K562 (cell line): Measurements from ENCODE around the gene SOCS3. TPM values are rescaled to one million over a fixed set of nuclear protein-coding genes. Genes with fewer than 3 reads are reported as not detected.

Source experiments
- ATAC-seq: fragments of 200-7000 bp; cut with Tn5 transposase; 3 replicates; pipeline ENCODE4 v1.9.1; 2020; ENCODE audit warnings: moderate library complexity
- BruUV-seq: library from RNA; stranded (reverse); fragments of 400-500 nt; replicated peaks from 2 replicates; lab custom pipeline; 2021; lab: Mats Ljungman, UMichigan
- CTCF ChIA-PET: fragments of 300-600 bp; formaldehyde crosslinking; extraction: SDS; loops from one replicate; lab custom pipeline; 2021; ENCODE audit warnings: low intra/inter-chr PET ratio; lab: Yijun Ruan, JAX
- POLR2A ChIA-PET: fragments of 300-600, 350-650 bp; sonication (Branson Sonifier 250); formaldehyde crosslinking; extraction: SDS; loops from one replicate; lab custom pipeline; 2021; ENCODE audit warnings: antibody characterized with exemption, inconsistent platforms; lab: Yijun Ruan, JAX
- DNase-seq, 4 experiments: peaks; one replicate each; pipeline versions ENCODE4 v3.0.0 to v3.0.0-alpha.2; 2011 to 2018; ENCODE audit warnings: low spot score in 3 of 4, mixed read lengths in 3 of 4; ENCODE audit errors: extremely low read depth in 1 of 4
- FAIRE-seq: peaks from 2 replicates; lab custom pipeline; 2011; peaks lifted over from hg19 to GRCh38; lab: Jason Lieb, UNC
- H2AFZ ChIP-seq: 2 replicates; pipeline ENCODE4 v1.6.0; 2011; ENCODE audit warnings: low read depth, low read length, control low read depth, inconsistent platforms
- H3K27ac ChIP-seq: fragments of 200-600 bp; 3 replicates; pipeline ENCODE4 v1.8.0; 2011; ENCODE audit warnings: low read depth, mild to moderate bottlenecking, control low read depth, inconsistent platforms, low read length, moderate library complexity, mixed read lengths; ENCODE audit errors: extremely low read depth
- H3K27me3 ChIP-seq, 2 experiments: fragments of 300-600 bp in 1 of 2; 2 replicates in 1 of 2; 3 replicates in 1 of 2; pipeline versions ENCODE4 v1.6.0 to v1.8.0; 2011; ENCODE audit warnings: inconsistent platforms in 2 of 2, low read length in 2 of 2, mild to moderate bottlenecking in 1 of 2, mixed read lengths in 1 of 2, moderate library complexity in 1 of 2; ENCODE audit not compliant: control insufficient read depth in 2 of 2, insufficient read depth in 2 of 2
- H3K36me3 ChIP-seq: fragments of 300-600 bp; 3 replicates; pipeline ENCODE4 v1.8.0; 2011; ENCODE audit warnings: mild to moderate bottlenecking, low read length, inconsistent platforms; ENCODE audit not compliant: control insufficient read depth, insufficient read depth
- H3K4me1 ChIP-seq, 2 experiments: fragments of 200-600 bp in 1 of 2; replicated peaks in 1 of 2; 2 replicates in 1 of 2; 3 replicates in 1 of 2; pipeline versions ENCODE4 v1.5.1 to v1.8.0; 2011; ENCODE audit warnings: inconsistent platforms in 2 of 2, low read length in 2 of 2, mild to moderate bottlenecking in 1 of 2, mixed read lengths in 1 of 2, moderate library complexity in 1 of 2; ENCODE audit not compliant: control insufficient read depth in 2 of 2, insufficient read depth in 2 of 2
- H3K4me2 ChIP-seq: 2 replicates; pipeline ENCODE4 v1.6.1; 2011; ENCODE audit warnings: low read length, control low read depth, inconsistent platforms, mixed read lengths; ENCODE audit not compliant: insufficient read depth
- H3K4me3 ChIP-seq: fragments of 200-600 bp; sonication (generic), shearing (Covaris generic); 2 replicates; pipeline ENCODE4 v1.5.1; 2016; ENCODE audit warnings: control low read depth, inconsistent platforms
- H3K79me2 ChIP-seq: fragments of 200-600 bp; 3 replicates; pipeline ENCODE4 v1.8.0; 2011; ENCODE audit warnings: low read length, inconsistent platforms; ENCODE audit not compliant: control insufficient read depth, insufficient read depth
- H3K9ac ChIP-seq, 2 experiments: 2 replicates each; pipeline versions ENCODE4 v1.6.0 to v1.6.1; 2011; ENCODE audit warnings: low read depth in 2 of 2, low read length in 2 of 2, control low read depth in 1 of 2, inconsistent platforms in 1 of 2, mild to moderate bottlenecking in 1 of 2, mixed read lengths in 1 of 2; ENCODE audit not compliant: insufficient read depth in 1 of 2
- H3K9me1 ChIP-seq: one replicate; pipeline ENCODE4 v1.6.0; 2011; ENCODE audit warnings: inconsistent platforms, mild to moderate bottlenecking, low read length, moderate library complexity; ENCODE audit not compliant: control insufficient read depth, insufficient read depth
- H3K9me3 ChIP-seq: replicated peaks from 2 replicates; pipeline ENCODE4 v1.5.1; 2011; ENCODE audit warnings: low read depth, low read length, inconsistent platforms; ENCODE audit not compliant: control insufficient read depth, insufficient read depth
- H4K20me1 ChIP-seq: replicated peaks from 2 replicates; pipeline ENCODE4 v1.6.1; 2011; ENCODE audit warnings: low read length, inconsistent platforms, mixed read lengths; ENCODE audit not compliant: control insufficient read depth, insufficient read depth
- ARNT ChIP-seq, 2 experiments: fragments of 450-650 bp; IDR thresholded peaks; 2 replicates each; pipeline ENCODE4 v1.6.1; 2016; ENCODE audit warnings: mild to moderate bottlenecking in 1 of 2
- BHLHE40 ChIP-seq: IDR thresholded peaks from 2 replicates; pipeline ENCODE4 v1.6.1; 2011; ENCODE audit warnings: low read length, improper control_type of control experiment
- CREM ChIP-seq: IDR thresholded peaks from 2 replicates; pipeline ENCODE4 v1.6.1; 2014; ENCODE audit warnings: antibody characterized with exemption, low read depth
- FOXA3 ChIP-seq, 2 experiments: fragments of 450-650 bp in 1 of 2; sonication (generic) in 1 of 2; formaldehyde crosslinking; IDR thresholded peaks in 1 of 2; conservative IDR thresholded peaks in 1 of 2; 2 replicates each; pipeline versions ENCODE4 v1.4.0 to v1.8.0; 2020 to 2022; ENCODE audit warnings: mild to moderate bottlenecking in 2 of 2, missing genetic modification reagents in 1 of 2
- HEY1 ChIP-seq: fragments of 250-450 bp; sonication (Bioruptor Pico); IDR thresholded peaks from 2 replicates; pipeline ENCODE4 v1.5.0; 2020; ENCODE audit warnings: mild to moderate bottlenecking, moderate library complexity, borderline replicate concordance
- SP1 ChIP-seq: sonication (generic); formaldehyde crosslinking; IDR thresholded peaks from 2 replicates; pipeline ENCODE4 v1.8.1; 2022; ENCODE audit warnings: mild to moderate bottlenecking, missing genetic modification reagents
- SRF ChIP-seq, 2 experiments: fragments of 250-450, 450-650 bp in 1 of 2; sonication (Bioruptor Pico) in 1 of 2; sonication (generic) in 1 of 2; formaldehyde crosslinking; IDR thresholded peaks; 2 replicates each; pipeline versions ENCODE4 v1.5.0 to v1.5.1; 2020 to 2022; ENCODE audit warnings: mild to moderate bottlenecking in 1 of 2, missing genetic modification reagents in 1 of 2
- THRB ChIP-seq: fragments of 450-650 bp; formaldehyde crosslinking; conservative IDR thresholded peaks from 2 replicates; pipeline ENCODE4 v1.4.0; 2022; ENCODE audit warnings: mild to moderate bottlenecking, missing genetic modification characterization
- TRIM24 ChIP-seq, 2 experiments: fragments of 450-650 bp; IDR thresholded peaks; 2 replicates each; pipeline ENCODE4 v1.6.1; 2016
- U2AF1 ChIP-seq: fragments of 200-400 bp; formaldehyde crosslinking; optimal IDR thresholded peaks from 2 replicates; pipeline ENCODE3; 2017; ENCODE audit warnings: mild to moderate bottlenecking, low read depth, low read length, moderate library complexity
- ZBTB2 ChIP-seq: fragments of 450-650 bp; IDR thresholded peaks from 2 replicates; pipeline ENCODE4 v1.6.1; 2016; ENCODE audit warnings: antibody characterized with exemption
- ZNF197 ChIP-seq: fragments of 200-800 bp; sonication (Bioruptor generic); IDR thresholded peaks from 2 replicates; pipeline ENCODE4 v1.6.1; 2016; ENCODE audit warnings: low read depth, missing genetic modification characterization, missing compliant biosample characterization
- ZNF740 ChIP-seq, 3 experiments: fragments of 200-800 bp in 1 of 3; sonication (Bioruptor generic) in 1 of 3; sonication (generic) in 1 of 3; formaldehyde crosslinking in 1 of 3; IDR thresholded peaks; 2 replicates each; pipeline versions ENCODE4 v1.6.1 to v1.8.0; 2016 to 2022; ENCODE audit warnings: mild to moderate bottlenecking in 2 of 3, missing compliant biosample characterization in 2 of 3, missing genetic modification characterization in 2 of 3, missing genetic modification reagents in 1 of 3
- WGBS: fragments of 100-300 bp; shearing (Covaris generic); methylation state at CpG from one replicate; pipeline ENCODE4 v1.1.6; 2016; ENCODE audit warnings: low coverage, mixed read lengths; ENCODE audit not compliant: insufficient coverage; ENCODE audit errors: missing lambda C conversion rate; 5-methylcytosine and 5-hydroxymethylcytosine counted together
- in situ Hi-C: fragments of 300-500 bp; cut with MboI; formaldehyde crosslinking; loops from 4 replicates; pipeline ENCODE4 v1.15.0; 2018; ENCODE audit warnings: inconsistent platforms, mixed read lengths
- intact Hi-C: fragments of 100-400 bp; cut with micrococcal nuclease; formaldehyde crosslinking; loops from 2 replicates; pipeline ENCODE4 v1.14.2; 2022
- polyA plus RNA-seq, 8 experiments: library from polyadenylated mRNA; depleted of rRNA in 4 of 8; stranded (reverse) in 5 of 8; unstranded in 3 of 8; fragments of >200 nt; fragmentation: Nextera tagmentation in 2 of 8; fragmentation: Illumina TruSeq in 1 of 8; extraction: Ambion mirVana in 2 of 8; extraction: Trizol in 1 of 8; gene quantifications; 2 replicates each; pipeline versions ENCODE4 v1.2.1 to v1.2.3, GENCODE V29; 2011 to 2014; ENCODE audit warnings: inconsistent platforms in 1 of 8, missing spikeins in 1 of 8
- total RNA-seq, 7 experiments: library from RNA; depleted of rRNA in 6 of 7; stranded (reverse); fragments of >200 nt in 6 of 7; fragmentation: Illumina TruSeq in 2 of 7; extraction: Trizol in 2 of 7; gene quantifications; 2 replicates each; pipeline versions ENCODE4 v1.2.1 to v1.2.3, GENCODE V29; 2011 to 2021; ENCODE audit warnings: low replicate concordance in 1 of 7

The SOCS3 gene
- total and polyA plus RNA-seq, 9 of the 15 experiments (the other 6 are each of a cell fraction or from before 2014, with no cell fraction given), result 0.56 to 38.9 (median 13.7) TPM

GRCh38 chr17:78360371-78361224, 721 bp upstream of the SOCS3 start (continued):
- TF ChIP-seq BHLHE40 (no peak), ZNF197 (CRISPR knock-in tag) (no peak), TRIM24 (IDR thresholded peaks at IDR 0.05) (peak in 1 of 2 experiments; percentile 35; a peak in 1 of 4 replicates), U2AF1 (no peak), CREM (peak; percentile 66), ARNT (IDR thresholded peaks at IDR 0.05) (no peak)
- TF ChIP-seq, all 486 proteins: peak for 81

GRCh38 chr17:78359321-78359996, 418 bp downstream of the SOCS3 start:
- peak overlapping the region; percentile 86 to 99 for H3K9ac ChIP-seq
- no peak overlapping the region for H2AFZ ChIP-seq
- peaks cover 40 to 62% of the 10 kb centered on the region in 2 experiments for H3K4me1 ChIP-seq
- H3K27me3 ChIP-seq, result no peaks in the 10 kb centered on the region
- peaks cover 33% of the 10 kb centered on the region for H3K36me3 ChIP-seq
- H3K4me2 ChIP-seq, result peak overlapping the region; percentile 88
- no TSS peak for BruUV-seq
- ATAC-seq (peak; percentile 32), FAIRE-seq (no peak), DNase-seq (peak; percentile 42 to 81 (median 68))
- H3K27ac ChIP-seq, result peak overlapping the region; percentile 84
- H3K79me2 ChIP-seq, result peaks cover 41% of the 10 kb centered on the region
- CTCF ChIA-PET, result interaction anchor here (2.1 kb wide), 1 partner anchor 63 kb away, joined by 12 read pairs; no protein-coding TSS in a partner anchor
- in situ Hi-C loops (no loop called here), intact Hi-C loops (no loop called here)
- no peaks in the 10 kb centered on the region for H3K9me3 ChIP-seq
- 2% methylated on average over 24 of the region's 70 CpGs for WGBS
- POLR2A ChIA-PET, result interaction anchor here (0.6 to 1.4 kb wide), 7 partner anchors 8 to 90 kb away, joined by 3 to 6 read pairs (median 3); no protein-coding TSS in a partner anchor
- H3K9me1 ChIP-seq, result peaks cover 23% of the 10 kb centered on the region
- H4K20me1 ChIP-seq, result peaks cover 38% of the 10 kb centered on the region
- H3K4me3 ChIP-seq, result peak overlapping the region; percentile 90
- TF ChIP-seq SP1 (peak; percentile 31; the same call in 1 of the 2 replicates), ZNF740 (CRISPR knock-in tag; IDR thresholded peaks at IDR 0.05) (0 out of 2 replicates have a peak, but pooled peaks have one; percentile 37), ZNF740 (tag; IDR thresholded peaks at IDR 0.05) (no peak), SRF (CRISPR knock-in tag; IDR thresholded peaks at IDR 0.05) (0 out of 4 replicates have a peak, but pooled peaks of 1 of the 2 experiments have one; percentile 28), ZBTB2 (peak; percentile 61), HEY1 (CRISPR knock-in tag) (no peak), FOXA3 (CRISPR knock-in tag; conservative IDR thresholded peaks at IDR 0.05 in 1 of 2, IDR thresholded peaks at IDR 0.05 in 1 of 2) (0 out of 4 replicates have a peak, but pooled peaks of 1 of the 2 experiments have one; percentile 26), THRB (CRISPR knock-in tag) (no peak)
